CD14-positive monocyte (primary cell): ENCODE data around the gene CDK12. TPM values are rescaled to one million over a fixed set of nuclear protein-coding genes. Genes with fewer than 3 reads are reported as not detected.

ENCODE experiments used
- DNase-seq, 3 donors: peaks; one replicate each; pipeline ENCODE4 v3.0.0-alpha.2; 2011 to 2022
- H2AFZ ChIP-seq: 2 replicates; pipeline ENCODE4 v1.6.0; 2012; ENCODE audit warnings: mild to moderate bottlenecking, low read depth, low read length, inconsistent platforms; ENCODE audit not compliant: insufficient read depth, poor library complexity, severe bottlenecking
- H3K27ac ChIP-seq, 2 donors: 1 replicate in 1 of 2; 2 replicates in 1 of 2; pipeline ENCODE4 v1.5.1; 2012 to 2013; ENCODE audit warnings: low read length in 2 of 2, control low read depth in 1 of 2, inconsistent platforms in 1 of 2, low read depth in 1 of 2, mild to moderate bottlenecking in 1 of 2
- H3K27me3 ChIP-seq, 2 donors: one replicate each; pipeline versions ENCODE4 v1.6.0 to v1.6.1; 2011 to 2013; ENCODE audit warnings: low read length in 2 of 2; ENCODE audit not compliant: control insufficient read depth in 2 of 2, insufficient read depth in 2 of 2
- H3K36me3 ChIP-seq, 2 donors: replicated peaks in 1 of 2; 1 replicate in 1 of 2; 2 replicates in 1 of 2; pipeline versions ENCODE4 v1.5.1 to v1.6.1; 2012 to 2013; ENCODE audit warnings: low read length in 2 of 2, control low read depth in 1 of 2, inconsistent platforms in 1 of 2, mild to moderate bottlenecking in 1 of 2; ENCODE audit not compliant: insufficient read depth in 2 of 2, control insufficient read depth in 1 of 2
- H3K4me1 ChIP-seq, 2 donors: 1 replicate in 1 of 2; 2 replicates in 1 of 2; pipeline versions ENCODE4 v1.5.1 to v1.6.1; 2012 to 2013; ENCODE audit warnings: low read length in 2 of 2, control low read depth in 1 of 2, inconsistent platforms in 1 of 2, mild to moderate bottlenecking in 1 of 2, moderate library complexity in 1 of 2; ENCODE audit not compliant: insufficient read depth in 2 of 2, control insufficient read depth in 1 of 2
- H3K4me2 ChIP-seq: replicated peaks from 2 replicates; pipeline ENCODE3; 2012; ENCODE audit warnings: low read length, moderate library complexity, mild to moderate bottlenecking; ENCODE audit not compliant: poor library complexity, severe bottlenecking; ENCODE audit errors: extremely low read depth
- H3K4me3 ChIP-seq, 3 experiments: fragments of 200-600 bp in 1 of 3; sonication (generic) in 1 of 3; replicated peaks in 1 of 3; 1 replicate in 2 of 3; 2 replicates in 1 of 3; pipeline ENCODE4 v1.5.1; 2011 to 2013; ENCODE audit warnings: low read length in 3 of 3, mild to moderate bottlenecking in 3 of 3, control low read depth in 2 of 3, low read depth in 2 of 3, inconsistent platforms in 1 of 3, moderate library complexity in 1 of 3
- H3K79me2 ChIP-seq: 2 replicates; pipeline ENCODE4 v1.6.0; 2012; ENCODE audit warnings: mild to moderate bottlenecking, control low read depth, inconsistent platforms, low read length, moderate library complexity; ENCODE audit not compliant: insufficient read depth
- H3K9ac ChIP-seq: 2 replicates; pipeline ENCODE4 v1.6.0; 2017; ENCODE audit warnings: low read length, mild to moderate bottlenecking; ENCODE audit not compliant: insufficient read depth, poor library complexity, severe bottlenecking
- H3K9me3 ChIP-seq, 2 donors: replicated peaks in 1 of 2; 1 replicate in 1 of 2; 2 replicates in 1 of 2; pipeline versions ENCODE4 v1.5.1 to v1.6.1; 2012 to 2013; ENCODE audit warnings: low read length in 2 of 2, control low read depth in 1 of 2; ENCODE audit not compliant: control insufficient read depth in 1 of 2, insufficient read depth in 1 of 2
- H4K20me1 ChIP-seq: 2 replicates; pipeline ENCODE4 v1.6.0; 2012; ENCODE audit warnings: mild to moderate bottlenecking, low read length, control low read depth, moderate library complexity; ENCODE audit not compliant: insufficient read depth
- H3K27ac Mint-ChIP-seq, 7 donors: one replicate each; pipeline ENCODE4 v1.8.0; 2020; ENCODE audit warnings: mild to moderate bottlenecking in 7 of 7, mixed read lengths in 7 of 7, moderate library complexity in 6 of 7, inconsistent platforms in 2 of 7
- H3K27me3 Mint-ChIP-seq, 3 donors: one replicate each; pipeline ENCODE4 v1.8.0; 2021 to 2022; ENCODE audit warnings: low read depth in 3 of 3, mild to moderate bottlenecking in 3 of 3, mixed read lengths in 3 of 3, moderate library complexity in 3 of 3, inconsistent platforms in 1 of 3
- H3K36me3 Mint-ChIP-seq, 2 donors: one replicate each; pipeline ENCODE4 v1.8.0; 2020; ENCODE audit warnings: mixed read lengths in 2 of 2, inconsistent platforms in 1 of 2, mild to moderate bottlenecking in 1 of 2
- H3K4me1 Mint-ChIP-seq: one replicate; pipeline ENCODE4 v1.8.0; 2020; ENCODE audit warnings: mild to moderate bottlenecking, mixed read lengths
- H3K4me3 Mint-ChIP-seq, 2 donors: one replicate each; pipeline ENCODE4 v1.8.0; 2020; ENCODE audit warnings: mild to moderate bottlenecking in 2 of 2, mixed read lengths in 2 of 2, moderate library complexity in 1 of 2
- H3K9me3 Mint-ChIP-seq, 7 donors: one replicate each; pipeline ENCODE4 v1.8.0; 2020 to 2022; ENCODE audit warnings: mixed read lengths in 7 of 7, mild to moderate bottlenecking in 6 of 7, moderate library complexity in 6 of 7, inconsistent platforms in 2 of 7
- CTCF ChIP-seq: fragments of 200-600 bp; IDR thresholded peaks from one replicate; pipeline ENCODE4 v1.8.0; 2022; ENCODE audit warnings: antibody characterized with exemption, mild to moderate bottlenecking
- WGBS: methylation state at CpG from one replicate; pipeline ENCODE4 v1.1.5; 2013; ENCODE audit warnings: missing lambda C conversion rate; ENCODE audit not compliant: insufficient coverage; 5-methylcytosine and 5-hydroxymethylcytosine counted together
- intact Hi-C, 2 donors: fragments of 100-400 bp; cut with micrococcal nuclease; formaldehyde crosslinking; loops; one replicate each; pipeline versions ENCODE4 v1.15.0 to v1.15.1; 2023
- polyA plus RNA-seq, 3 donors: library from polyadenylated mRNA; depleted of rRNA in 1 of 3; unstranded in 2 of 3; stranded (reverse) in 1 of 3; fragments of 300-500 nt in 2 of 3; fragments of >200 nt in 1 of 3; fragmentation: Illumina TruSeq in 2 of 3; gene quantifications; 1 replicate in 2 of 3; 2 replicates in 1 of 3; pipeline ENCODE4 v1.2.3, GENCODE V29; 2012 to 2021

The CDK12 gene
- polyA plus RNA-seq, 3 donors = 0.62 to 21.9 (median 1.3) TPM

- WGBS = no CpG with 5 or more reads among the region's 6 CpGs
- DNase-seq = no peak
- Mint-ChIP-seq H3K4me3 (no peak overlapping the region), H3K9me3 (no peaks in the 10 kb centered on the region), H3K27me3 (no peaks in the 10 kb centered on the region), H3K27ac (peak overlapping the region in 1 of 7 donors; percentile 21), H3K36me3 (peaks cover 39 to 88% of the 10 kb centered on the region in 2 donors), H3K4me1 (no peaks in the 10 kb centered on the region)
- peaks cover 28% of the 10 kb centered on the region for H4K20me1 ChIP-seq
- H2AFZ ChIP-seq = no peak overlapping the region
- H3K4me3 ChIP-seq = no peak overlapping the region
- H3K4me1 ChIP-seq = no peaks in the 10 kb centered on the region
- H3K27me3 ChIP-seq = no peaks in the 10 kb centered on the region
- intact Hi-C loops = no loop called here
- H3K4me2 ChIP-seq = no peak overlapping the region
- peaks cover 31 to 91% of the 10 kb centered on the region in 2 donors for H3K36me3 ChIP-seq
- no peaks in the 10 kb centered on the region for H3K9me3 ChIP-seq
- H3K9ac ChIP-seq = no peak overlapping the region
- H3K27ac ChIP-seq = no peak overlapping the region
- H3K79me2 ChIP-seq = peaks cover 50% of the 10 kb centered on the region
- no peak for TF ChIP-seq CTCF
Measured at GRCh38 chr17:39483506-39483905, 22.2 kb downstream of the CDK12 start.

- H3K4me1 ChIP-seq = no peaks in the 10 kb centered on the region
Measured at GRCh38 chr17:39484178-39484577, 22.9 kb downstream of the CDK12 start.

More at GRCh38 chr17:39484178-39484577, 22.9 kb downstream of the CDK12 start:
- Histone ChIP-seq H2AFZ (no peak overlapping the region), H3K9me3 (no peaks in the 10 kb centered on the region), H3K27ac (no peak overlapping the region), H3K9ac (no peak overlapping the region), H3K36me3 (peaks cover 29 to 91% of the 10 kb centered on the region in 2 donors), H3K4me3 (no peak overlapping the region), H4K20me1 (peaks cover 32% of the 10 kb centered on the region), H3K27me3 (no peaks in the 10 kb centered on the region), H3K79me2 (peaks cover 52% of the 10 kb centered on the region), H3K4me2 (no peak overlapping the region)
- Mint-ChIP-seq H3K9me3 (no peaks in the 10 kb centered on the region), H3K4me1 (no peaks in the 10 kb centered on the region), H3K36me3 (peaks cover 35 to 88% of the 10 kb centered on the region in 2 donors), H3K27ac (no peak overlapping the region), H3K27me3 (no peaks in the 10 kb centered on the region), H3K4me3 (no peak overlapping the region)
- no peak for TF ChIP-seq CTCF
- WGBS = no CpG with 5 or more reads among the region's 2 CpGs
- DNase-seq = no peak
- intact Hi-C loops = no loop called here
